ENCODE results near the gene IQCH.

Gene IQCH

DNA sequence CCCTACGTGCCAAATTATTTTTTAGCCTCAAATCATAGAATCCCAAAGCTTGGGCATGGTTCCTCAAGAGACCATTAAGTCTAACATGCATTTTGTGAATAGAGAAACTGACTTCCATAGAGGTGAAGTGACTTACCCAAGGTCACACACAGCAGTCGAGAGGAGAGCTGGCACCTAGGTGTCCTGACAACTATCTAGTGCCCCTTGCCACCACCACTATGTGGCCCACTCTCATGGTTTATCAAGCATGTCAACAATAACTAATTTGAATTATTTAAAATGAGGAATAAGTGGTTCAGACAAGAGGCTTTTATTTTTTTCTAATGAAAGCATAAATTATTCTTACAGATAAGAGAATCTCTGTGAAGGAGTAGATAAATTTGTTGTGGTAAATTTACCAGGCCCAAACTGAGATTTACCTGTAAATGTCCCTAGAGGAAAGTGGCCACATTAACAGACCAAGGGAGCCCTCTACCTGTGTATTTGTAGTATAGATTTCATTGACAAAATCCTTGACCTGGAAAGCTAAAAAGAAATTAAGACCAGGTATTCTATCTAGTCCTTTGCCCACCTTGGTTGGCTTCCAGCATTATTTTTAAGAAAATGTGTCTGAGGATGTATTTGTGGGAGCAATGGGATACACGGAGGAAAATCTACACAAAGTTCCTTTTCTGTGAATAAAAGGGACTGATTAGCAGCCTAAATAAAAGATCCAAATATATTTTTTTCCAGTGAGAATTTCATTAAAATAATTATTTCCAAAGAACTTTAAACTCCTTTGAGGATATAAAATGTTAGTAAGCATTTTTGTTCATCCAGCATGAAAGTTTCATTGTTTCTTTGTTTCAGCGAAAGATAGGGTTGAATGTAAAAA, 49.1 kb downstream of the IQCH start:
- no peak for DNase-seq

DNA sequence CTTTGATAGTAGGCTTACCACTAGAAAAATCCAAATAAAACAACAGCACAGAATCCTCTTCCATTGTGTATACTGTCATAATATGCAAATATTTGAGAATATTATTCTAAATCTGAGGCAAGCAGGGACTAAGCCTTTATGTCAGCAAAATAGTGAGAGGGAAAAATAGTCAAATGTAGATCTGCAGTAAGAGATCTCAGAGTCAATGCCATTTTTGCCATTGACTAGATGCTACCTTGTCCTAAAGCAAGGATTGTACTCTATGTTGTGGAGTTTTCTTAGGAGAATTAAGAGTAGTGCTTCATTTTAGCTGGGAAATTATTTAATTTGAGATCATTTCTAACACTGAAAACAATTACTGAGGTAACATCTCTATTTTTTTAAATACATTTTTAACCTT, 50.2 kb downstream of the IQCH start:
- DNase-seq, result no peak

DNA sequence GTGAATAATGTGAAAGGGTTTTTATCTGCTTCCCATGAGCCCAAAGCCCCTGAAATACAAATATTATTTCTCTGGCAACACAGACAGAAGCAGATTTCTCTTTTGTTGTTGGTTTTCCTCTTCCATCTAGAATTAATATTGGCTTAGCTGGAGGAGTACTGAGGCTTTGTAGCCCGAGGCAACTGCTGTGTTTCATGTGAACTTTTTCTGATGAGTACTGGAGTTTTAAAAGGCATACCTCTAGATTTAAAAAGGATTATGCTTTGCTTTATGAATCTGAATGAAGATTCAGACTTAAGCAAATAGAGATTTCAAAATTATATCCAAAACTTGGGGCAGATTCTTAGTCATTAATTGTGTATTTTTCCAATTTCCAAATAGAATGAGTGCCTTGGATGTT, 50.9 kb downstream of the IQCH start:
- DNase-seq, result no peak

DNA sequence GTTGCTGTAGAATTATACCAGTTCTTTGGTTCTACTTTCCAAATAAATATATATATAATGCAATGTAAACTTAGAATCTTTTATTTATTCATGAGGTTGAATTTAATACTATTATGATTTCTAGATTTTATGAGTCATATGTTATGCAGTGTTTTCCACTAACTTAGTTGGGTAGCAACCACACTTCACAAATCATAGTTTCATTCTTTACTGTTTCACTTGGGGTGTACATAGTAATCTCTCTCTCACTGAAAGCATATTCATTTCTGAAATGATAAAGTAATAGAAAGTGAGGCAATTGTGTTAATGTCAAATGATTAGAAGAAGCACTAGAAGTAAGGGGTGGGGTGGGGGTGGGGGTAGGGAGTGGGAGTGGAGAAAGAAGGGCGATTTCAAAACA, 52.6 kb downstream of the IQCH start:
- DNase-seq, result no peak

DNA sequence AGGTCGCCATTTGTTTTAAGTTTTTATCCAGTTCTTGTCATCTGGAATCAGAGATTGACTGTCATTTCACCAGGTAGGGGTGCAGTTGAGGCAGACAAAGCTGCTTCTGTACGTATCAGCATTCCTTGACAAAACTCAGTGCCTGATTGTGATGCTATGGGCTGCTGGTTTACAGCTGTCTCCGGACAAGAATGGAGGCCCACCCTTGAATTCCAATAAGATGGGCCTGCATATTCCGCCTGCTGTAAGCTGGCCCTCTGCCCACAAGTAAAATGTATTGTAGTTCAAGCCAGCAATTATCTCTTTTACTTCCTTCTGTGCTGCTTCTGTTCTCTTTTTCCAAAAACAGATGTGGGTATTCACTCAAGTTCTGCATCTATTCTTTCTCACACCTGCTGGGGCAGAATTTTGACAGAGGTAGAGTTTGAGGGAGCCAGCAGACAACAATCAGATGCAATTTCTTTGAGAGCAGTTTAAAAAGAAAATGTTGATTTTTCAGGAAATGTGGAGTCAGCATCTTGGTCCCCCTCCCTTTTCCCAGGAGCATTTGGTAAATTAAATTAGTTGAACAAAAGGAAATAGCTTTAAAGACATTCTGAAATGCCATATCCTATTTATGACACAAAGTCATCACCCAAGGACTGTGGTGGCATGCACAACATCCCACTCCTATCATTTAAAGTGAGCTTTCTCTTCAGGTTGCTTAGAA, 53.5 kb downstream of the IQCH start:
- DNase-seq, result no peak

DNA sequence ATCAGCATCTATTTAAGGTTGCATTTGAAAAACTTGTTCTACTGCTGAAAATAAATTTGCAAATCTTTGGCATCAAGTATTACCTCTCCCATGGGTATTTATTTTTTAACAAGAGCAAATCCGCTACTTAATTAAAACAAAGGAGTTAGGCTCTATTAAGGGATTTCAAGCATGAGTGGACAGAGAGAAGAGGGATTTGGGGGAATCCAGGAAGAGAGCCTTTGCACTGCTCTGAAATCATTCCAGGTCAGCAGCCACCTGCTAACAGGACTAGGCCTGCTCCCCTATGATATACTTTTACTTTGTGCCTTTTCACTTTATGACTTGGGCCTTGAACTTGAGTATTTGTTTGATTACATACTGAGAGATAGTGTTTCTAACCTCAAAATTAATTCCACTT, 57.1 kb downstream of the IQCH start:
- DNase-seq, result no peak

DNA sequence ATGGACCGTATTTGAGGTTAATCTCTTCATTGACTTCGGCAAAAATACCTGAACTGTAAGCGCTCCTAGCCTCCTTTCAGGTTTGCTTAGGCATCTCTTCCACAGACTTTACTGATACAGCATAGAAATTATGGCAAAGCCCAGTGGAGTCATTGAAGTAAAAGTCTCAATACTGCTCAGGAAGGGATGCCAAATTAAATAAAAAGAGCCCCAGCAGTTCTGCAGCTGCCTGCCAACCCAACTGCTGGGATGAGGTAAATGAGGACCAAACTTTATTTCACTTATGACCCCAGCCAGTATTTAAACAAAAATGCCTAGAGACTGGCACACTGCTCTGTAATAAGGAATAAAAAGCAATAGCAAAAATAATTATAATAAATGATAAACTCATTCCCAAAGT, 65.4 kb downstream of the IQCH start:
- no peak for DNase-seq

DNA sequence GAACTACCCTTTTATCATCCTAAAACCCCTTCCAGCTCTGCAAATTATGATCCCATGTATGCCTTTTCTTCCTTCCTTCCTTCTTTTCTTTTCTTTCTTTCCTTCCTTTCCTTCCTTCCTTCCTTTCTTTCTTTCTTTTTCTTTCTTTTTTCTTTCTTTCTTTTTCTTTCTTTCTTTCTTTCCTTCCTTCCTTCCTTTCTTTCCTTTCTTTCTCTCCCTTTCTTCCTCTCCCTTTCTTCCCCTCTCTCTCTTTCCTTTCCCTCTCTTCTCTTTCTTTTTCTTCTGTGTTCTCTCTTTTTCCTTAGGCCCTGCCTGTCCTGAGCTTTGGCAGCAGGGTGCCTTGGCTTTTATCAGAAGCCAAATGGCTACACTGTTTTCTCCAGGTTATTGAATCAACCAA, 66.8 kb downstream of the IQCH start:
- DNase-seq, result no peak

DNA sequence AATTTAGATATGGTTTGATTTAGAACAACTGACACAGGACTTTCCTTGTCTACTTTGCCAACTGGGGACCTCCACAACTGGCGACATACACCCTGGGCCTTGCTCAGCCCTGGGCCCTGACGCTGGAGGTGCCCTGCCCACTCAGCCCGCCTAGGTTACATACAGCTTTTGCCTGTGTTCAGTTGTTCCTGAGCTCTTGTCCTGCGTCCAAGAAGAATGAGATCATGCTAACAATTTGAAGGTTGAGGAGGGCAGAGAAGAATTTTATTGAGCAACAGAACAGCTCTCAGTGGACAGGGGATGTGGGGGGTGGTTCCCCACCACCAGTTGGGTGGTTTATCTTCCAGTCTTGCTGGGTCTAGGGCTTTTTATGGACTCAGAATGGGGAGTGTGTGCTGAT, 67.9 kb downstream of the IQCH start:
- DNase-seq, result no peak

DNA sequence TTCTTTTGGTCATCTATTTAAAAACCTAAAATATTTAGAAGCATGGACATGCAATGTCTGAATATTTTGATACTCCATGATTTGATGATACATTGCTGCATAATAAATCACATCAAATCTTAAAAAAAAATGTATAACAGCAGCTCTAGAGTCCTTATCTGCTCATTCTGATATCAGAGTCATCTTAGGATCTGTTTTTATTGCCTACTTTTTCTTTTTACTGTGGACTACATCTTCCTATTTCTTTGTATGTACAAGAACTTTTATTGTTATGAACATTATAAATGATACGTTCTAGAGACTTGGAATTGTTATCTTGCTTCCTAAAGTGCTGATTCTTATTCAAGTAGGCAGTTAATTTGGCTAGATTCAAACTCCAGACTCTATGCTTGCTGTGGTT, 72.7 kb downstream of the IQCH start:
- no peak for DNase-seq

DNA sequence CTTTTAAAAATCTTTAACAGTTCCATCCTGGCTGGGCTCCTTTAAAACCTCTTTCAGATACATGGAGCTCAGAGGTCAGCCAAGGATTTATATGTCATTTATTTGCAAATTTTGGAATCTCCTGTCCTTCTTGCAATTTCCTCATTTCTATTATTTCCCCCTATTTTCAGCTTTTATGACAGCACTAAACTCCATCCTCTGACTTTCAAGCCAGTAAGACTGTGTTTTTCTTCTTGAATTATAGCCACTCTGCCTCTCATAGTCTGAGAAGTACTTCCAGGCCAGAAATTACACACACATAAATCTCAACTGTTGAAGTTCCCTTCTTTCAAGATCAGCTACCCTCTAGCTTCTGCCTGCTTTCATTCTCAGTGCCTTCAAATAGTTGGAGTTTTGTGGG, 73.2 kb downstream of the IQCH start:
- DNase-seq, result no peak

DNA sequence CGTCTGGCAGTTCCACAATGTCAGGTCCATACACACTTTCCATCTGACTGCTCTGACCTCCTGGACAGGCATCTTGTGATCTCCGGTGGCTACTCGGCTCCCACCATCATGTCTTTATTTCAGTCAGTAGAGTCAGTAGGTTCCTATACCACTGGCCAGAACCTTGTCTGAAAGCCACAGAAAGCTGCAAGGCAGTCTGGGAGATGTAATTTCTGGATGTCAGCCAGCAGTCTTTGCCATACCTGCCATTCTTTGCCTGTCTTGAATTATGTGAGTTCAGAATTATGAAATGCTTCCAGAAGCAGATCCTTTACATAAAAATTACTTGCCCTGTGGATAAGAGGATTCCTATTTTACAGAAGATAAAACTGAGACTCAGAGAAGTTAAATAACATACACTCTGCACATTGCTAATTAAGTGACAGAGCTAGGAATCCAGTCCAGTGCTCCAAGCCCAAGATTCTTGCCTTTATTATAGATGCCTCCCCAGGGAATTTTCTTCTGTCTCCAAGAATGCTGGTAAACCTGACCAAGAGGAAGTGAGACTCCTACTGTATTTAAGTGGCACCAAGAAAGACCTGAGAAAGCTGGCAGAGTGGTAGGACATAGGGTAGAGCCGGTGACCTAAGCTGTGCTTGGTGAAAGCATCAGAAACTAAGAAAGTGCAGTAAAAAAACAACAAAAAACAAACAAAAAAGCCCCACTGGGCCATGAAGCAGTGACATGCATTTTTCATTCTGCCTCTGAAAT, 75.6 kb downstream of the IQCH start:
- no peak for DNase-seq

DNA sequence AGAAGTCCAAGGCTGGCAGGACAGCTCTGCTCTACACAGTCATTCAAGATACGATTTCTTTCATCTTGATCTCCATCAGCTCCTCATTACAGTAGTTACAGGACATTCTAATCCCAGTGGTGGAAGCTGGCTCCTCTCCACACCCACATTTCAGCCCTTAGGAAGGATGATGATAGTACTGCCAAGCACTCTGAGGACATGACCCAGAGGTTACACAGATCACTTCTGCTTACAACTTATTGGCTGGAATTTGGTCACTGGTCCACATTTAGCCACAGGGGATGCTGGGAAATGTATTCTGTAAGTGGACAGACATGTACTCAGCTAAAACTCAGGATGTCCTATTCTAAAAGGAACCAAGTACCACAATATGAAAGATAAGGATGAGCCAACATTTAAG, 77.1 kb downstream of the IQCH start:
- no peak for DNase-seq

DNA sequence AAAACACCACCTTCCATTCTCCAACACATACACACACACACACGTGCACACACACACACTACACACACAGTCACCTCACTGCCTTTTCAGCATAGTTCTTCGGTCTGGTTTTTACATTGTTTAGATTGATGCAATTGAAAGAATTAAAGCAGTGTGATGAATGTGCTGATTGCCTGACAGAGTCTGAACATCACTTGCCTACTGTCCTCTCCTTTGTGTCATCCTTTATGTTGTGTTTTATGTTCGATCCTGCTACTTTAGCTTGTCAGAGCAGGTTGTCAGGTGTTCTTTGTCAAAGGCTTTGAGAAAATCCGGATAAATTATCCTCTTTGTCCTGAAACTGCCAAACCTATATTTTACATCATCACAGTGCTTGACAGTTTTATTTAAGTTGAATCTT, 80.4 kb downstream of the IQCH start:
- DNase-seq, result no peak

DNA sequence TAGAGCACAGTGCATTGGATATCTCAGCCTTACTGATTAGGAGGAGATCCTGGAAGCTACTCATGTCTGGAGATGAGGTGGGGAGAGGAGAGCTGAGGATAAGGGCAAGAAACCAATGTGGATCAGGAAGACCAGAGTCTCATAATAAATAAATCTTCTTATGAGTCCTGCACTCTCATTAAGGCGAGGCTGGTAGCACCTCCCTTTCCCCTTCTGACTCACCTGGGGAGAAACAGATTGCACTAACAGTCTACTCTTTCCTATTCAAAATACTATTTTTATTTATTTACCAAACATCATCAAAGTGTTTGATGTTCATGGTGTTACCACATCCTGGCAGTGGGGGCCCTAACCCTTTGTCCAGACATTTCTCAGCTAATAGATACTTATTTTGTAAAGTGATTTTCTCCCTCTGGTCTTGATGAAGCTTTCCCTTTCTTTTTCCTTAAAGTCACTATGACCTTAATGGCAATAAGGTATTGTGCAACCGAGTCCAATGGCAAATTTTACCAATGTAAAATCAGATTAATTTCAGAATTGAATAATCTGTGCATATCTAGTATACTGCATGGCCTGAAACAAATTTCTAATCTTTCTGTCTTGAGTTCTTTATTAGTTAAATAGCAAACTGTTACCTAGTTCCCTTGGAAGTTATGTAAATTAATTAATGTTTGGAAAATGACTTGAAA, 81.1 kb downstream of the IQCH start:
- DNase-seq, result no peak

DNA sequence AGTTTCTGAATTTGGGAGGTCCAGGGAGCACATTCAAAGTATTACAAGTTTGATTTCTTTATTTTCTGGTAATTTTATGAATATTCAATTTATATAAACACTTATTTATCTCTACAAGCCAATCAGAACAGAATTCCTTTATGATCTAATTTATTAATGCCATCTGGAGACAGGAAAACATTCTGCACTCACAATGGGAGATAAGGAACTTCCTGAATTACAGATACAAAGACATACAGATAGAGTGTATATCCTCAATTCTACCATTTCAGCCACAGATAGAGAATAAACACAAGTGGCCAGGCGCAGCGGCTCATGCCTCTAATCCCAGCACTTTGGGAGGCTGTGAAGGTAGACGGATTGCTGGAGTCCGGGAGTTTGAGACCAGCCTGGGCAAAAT, 86.0 kb downstream of the IQCH start:
- DNase-seq, result no peak

DNA sequence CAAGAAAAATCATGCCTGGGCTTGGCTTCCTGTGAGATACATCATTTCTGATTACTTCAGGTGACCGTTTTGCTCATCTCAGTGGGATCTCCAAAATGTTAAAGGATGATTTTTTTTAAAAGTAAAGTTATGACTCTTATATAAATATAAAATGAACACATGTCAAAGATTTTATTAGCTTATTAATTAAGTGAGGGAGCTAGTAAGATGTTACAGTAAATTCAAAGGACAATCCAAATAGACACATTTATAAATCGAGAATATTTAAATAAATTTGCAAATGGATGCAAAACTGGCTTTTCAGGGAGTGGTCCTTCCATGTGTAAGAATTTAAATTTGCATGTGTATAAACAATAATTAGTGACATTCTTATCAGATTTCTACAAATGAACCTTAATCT, 87.0 kb downstream of the IQCH start:
- DNase-seq, result no peak

DNA sequence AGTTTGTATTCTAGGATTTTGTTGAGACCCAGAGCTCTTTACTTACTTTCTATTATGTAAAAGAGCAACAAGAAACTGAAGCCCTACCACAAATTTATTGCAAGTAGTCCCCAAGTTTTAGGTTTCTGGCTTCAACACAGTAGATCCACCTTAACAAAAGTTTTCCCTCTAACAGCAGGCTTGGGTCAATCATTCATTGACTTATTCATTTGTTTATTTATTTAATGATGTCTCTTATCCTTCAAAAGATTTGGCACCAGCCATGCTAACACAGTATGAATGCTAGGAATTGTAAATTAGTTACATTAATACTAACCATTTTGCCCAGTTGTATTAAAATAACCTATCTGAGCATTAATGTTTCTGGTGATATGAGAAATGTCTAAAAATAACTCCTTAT, 88.6 kb downstream of the IQCH start:
- no peak for DNase-seq

DNA sequence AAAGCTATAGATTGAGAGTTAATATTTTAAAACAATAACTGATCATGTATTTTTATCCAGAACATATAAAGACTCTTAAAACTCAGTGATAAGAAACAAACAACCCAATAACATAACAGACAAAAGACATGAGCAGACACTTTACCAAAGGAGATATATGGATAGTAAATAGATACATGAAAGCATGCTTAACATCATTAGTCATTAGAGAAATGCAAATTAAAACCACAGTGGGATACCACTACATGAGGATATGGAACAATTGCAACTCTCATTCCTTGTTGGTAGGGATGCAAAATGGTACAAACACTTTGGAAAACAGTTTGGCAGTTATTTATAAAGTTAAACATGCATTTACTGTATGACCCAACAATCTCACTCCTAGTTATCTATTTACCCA, 95.0 kb downstream of the IQCH start:
- DNase-seq, result no peak

DNA sequence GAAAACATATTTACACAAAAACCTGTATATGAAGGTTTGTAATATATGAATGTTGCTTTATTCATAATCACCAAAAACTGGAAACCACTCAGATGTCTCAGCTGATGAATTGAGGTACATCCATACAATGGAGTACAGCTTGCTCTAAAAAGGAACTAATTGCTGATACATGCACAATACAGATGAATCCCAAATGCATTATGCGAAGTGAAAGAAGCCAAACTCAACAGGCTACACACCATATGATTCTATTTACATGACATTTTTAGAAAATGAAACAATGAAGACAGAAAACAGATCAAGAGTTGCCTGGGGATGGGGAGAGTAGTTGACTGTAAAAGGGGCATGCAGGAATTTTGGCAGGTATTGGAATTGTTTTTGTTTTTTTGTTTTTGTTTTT, 95.5 kb downstream of the IQCH start:
- DNase-seq, result no peak

DNA sequence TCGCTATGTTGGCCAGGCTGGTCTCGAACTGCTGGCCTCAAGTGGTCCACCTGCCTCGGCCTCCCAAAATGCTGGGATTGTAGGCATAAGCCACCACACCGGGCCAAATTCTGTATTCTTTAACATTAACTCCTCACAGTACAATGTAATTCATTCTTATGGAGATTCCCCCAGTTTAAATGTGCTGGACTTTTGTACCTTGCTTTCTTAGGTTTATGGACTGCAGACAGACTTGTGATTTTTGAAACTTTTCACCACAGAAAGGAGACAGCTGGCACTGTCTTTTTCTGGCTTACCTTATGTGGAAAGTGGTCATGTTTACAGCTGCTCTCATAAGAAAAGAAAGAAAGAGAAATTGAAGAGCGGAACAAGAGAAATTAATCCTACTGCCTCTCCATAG, 103.8 kb downstream of the IQCH start:
- no peak for DNase-seq

DNA sequence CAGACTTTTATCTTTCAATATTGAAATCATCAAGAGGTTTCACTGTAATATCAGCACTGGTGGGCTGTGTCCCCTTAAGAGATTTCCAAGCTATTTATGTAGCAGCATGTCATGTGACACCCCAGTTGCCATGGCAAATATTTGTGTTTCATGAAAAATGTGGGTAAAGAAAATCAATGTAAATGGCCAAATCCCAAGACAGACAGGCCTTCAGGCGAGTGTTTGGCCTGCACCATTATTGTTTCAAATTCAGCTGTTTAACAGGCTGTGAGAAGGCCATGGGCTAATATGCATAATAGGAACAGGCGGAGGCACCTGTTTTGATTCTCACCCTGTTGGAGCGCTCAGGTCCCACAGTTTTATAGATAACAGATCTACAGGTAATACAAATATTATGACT, 104.2 kb downstream of the IQCH start:
- no peak for DNase-seq

DNA sequence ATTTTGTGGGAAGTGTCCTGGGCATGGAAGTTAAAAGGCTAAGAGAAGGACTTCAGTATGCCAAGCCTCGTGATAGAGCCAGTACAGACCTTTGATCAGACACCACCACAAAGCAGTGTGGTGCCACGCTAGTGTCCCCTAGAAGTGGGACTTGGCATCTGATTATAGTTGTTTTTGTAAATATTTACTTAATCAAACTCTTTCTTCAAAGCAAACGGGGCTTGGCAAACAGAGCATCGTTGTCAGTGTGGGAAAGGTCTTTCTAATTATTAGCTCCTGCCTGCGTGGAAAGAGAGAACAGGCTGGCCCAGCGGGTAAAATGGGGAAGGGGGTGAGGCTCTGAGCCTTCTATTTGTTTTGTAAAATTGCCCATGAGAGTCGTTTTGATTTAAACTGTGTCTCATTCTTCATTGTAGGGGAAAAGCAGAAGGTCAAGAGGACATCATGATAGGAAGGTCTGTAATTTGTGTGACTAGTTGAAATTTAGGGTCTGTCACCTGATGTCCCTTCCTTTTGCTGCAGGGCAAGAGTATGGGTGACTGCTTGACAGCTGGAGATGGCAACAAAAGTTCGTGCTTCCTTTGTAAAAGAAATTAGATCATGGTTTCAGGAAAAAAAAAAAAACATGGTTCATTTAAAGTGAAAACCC, 105.0 kb downstream of the IQCH start:
- peak; percentile 23 for DNase-seq
